Smooth muscle cell (in vitro differentiated cells): ENCODE measurements around the gene PRR36. TPM values are rescaled to one million over a fixed set of nuclear protein-coding genes. Genes with fewer than 3 reads are reported as not detected.

ENCODE experiments used
- polyA plus RNA-seq: library from polyadenylated mRNA; unstranded; fragments of >200 nt; fragmentation: Nextera tagmentation; extraction: Ambion mirVana; gene quantifications from 2 replicates; pipeline ENCODE4 v1.2.1, GENCODE V29; 2016
- total RNA-seq: library from RNA; depleted of rRNA; stranded (reverse); fragments of >200 nt; gene quantifications from 2 replicates; pipeline ENCODE4 v1.2.3, GENCODE V29; 2014

Gene PRR36
- total and polyA plus RNA-seq, 2 experiments from 2014 or later: 0.13 to 0.57 TPM

Other genes with a start within 250 kb of the PRR36 start
- 26.9 and 36.3 TPM in 2 replicates for gene XAB2, start 244.8 kb downstream of the PRR36 start, total RNA-seq
- gene XAB2, start 244.8 kb downstream of the PRR36 start, polyA plus RNA-seq: 26.9 and 34.2 TPM in 2 replicates
- 14.5 and 22.1 TPM in 2 replicates for gene PET100, start 244.6 kb downstream of the PRR36 start, total RNA-seq
- gene PET100, start 244.6 kb downstream of the PRR36 start, polyA plus RNA-seq: 354 and 386 TPM in 2 replicates
- gene PCP2, start 240.7 kb downstream of the PRR36 start, total RNA-seq: not detected in 2 replicates
- 0.35 and 0.56 TPM in 2 replicates for gene PCP2, start 240.7 kb downstream of the PRR36 start, polyA plus RNA-seq
- 11.6 and 17.8 TPM in 2 replicates for gene STXBP2, start 237.3 kb downstream of the PRR36 start, total RNA-seq
- 32.7 and 67.2 TPM in 2 replicates for gene STXBP2, start 237.3 kb downstream of the PRR36 start, polyA plus RNA-seq
- gene RETN, start 205.3 kb downstream of the PRR36 start, total RNA-seq: not detected in 2 replicates
- gene RETN, start 205.3 kb downstream of the PRR36 start, polyA plus RNA-seq: not detected in 2 replicates
- gene MCEMP1, start 197.3 kb downstream of the PRR36 start, total RNA-seq: not detected in 2 replicates
- not detected in 2 replicates for gene MCEMP1, start 197.3 kb downstream of the PRR36 start, polyA plus RNA-seq
- 61.4 and 61.8 TPM in 2 replicates for gene TRAPPC5, start 193.6 kb downstream of the PRR36 start, total RNA-seq
- 166 and 174 TPM in 2 replicates for gene TRAPPC5, start 193.6 kb downstream of the PRR36 start, polyA plus RNA-seq
- gene FCER2, start 172.3 kb downstream of the PRR36 start, total RNA-seq: not detected in 2 replicates
- gene FCER2, start 172.3 kb downstream of the PRR36 start, polyA plus RNA-seq: not detected in 2 replicates
- gene CLEC4G, start 142.3 kb downstream of the PRR36 start, total RNA-seq: not detected in 2 replicates
- gene CLEC4G, start 142.3 kb downstream of the PRR36 start, polyA plus RNA-seq: not detected in 2 replicates
- gene CD209, start 126.9 kb downstream of the PRR36 start, total RNA-seq: not detected in 2 replicates
- not detected in 2 replicates for gene CD209, start 126.9 kb downstream of the PRR36 start, polyA plus RNA-seq
- gene CLEC4M, start 111.1 kb downstream of the PRR36 start, total RNA-seq: not detected in 2 replicates
- gene CLEC4M, start 111.1 kb downstream of the PRR36 start, polyA plus RNA-seq: not detected in 2 replicates
- 8.8 and 10.9 TPM in 2 replicates for gene EVI5L, start 44.2 kb downstream of the PRR36 start, total RNA-seq
- 15.9 and 21.2 TPM in 2 replicates for gene EVI5L, start 44.2 kb downstream of the PRR36 start, polyA plus RNA-seq
- 7.6 and 7.8 TPM in 2 replicates for gene LRRC8E, start 14.1 kb upstream of the PRR36 start, total RNA-seq
- gene LRRC8E, start 14.1 kb upstream of the PRR36 start, polyA plus RNA-seq: 6.3 and 7.4 TPM in 2 replicates
- gene MAP2K7, start 29.5 kb upstream of the PRR36 start, total RNA-seq: 6.7 and 8.2 TPM in 2 replicates
- gene MAP2K7, start 29.5 kb upstream of the PRR36 start, polyA plus RNA-seq: 9.2 and 13.1 TPM in 2 replicates
- gene TGFBR3L, start 40.4 kb upstream of the PRR36 start, total RNA-seq: 18.7 and 20.7 TPM in 2 replicates
- gene TGFBR3L, start 40.4 kb upstream of the PRR36 start, polyA plus RNA-seq: 44.0 and 46.6 TPM in 2 replicates
- gene SNAPC2, start 45.9 kb upstream of the PRR36 start, total RNA-seq: 9.5 and 18.2 TPM in 2 replicates
- gene SNAPC2, start 45.9 kb upstream of the PRR36 start, polyA plus RNA-seq: 35.0 and 35.3 TPM in 2 replicates
- 4.8 and 6.0 TPM in 2 replicates for gene CTXN1, start 51.7 kb upstream of the PRR36 start, total RNA-seq
- 25.4 and 26.0 TPM in 2 replicates for gene CTXN1, start 51.7 kb upstream of the PRR36 start, polyA plus RNA-seq
- 25.1 and 27.1 TPM in 2 replicates for gene TIMM44, start 69.3 kb upstream of the PRR36 start, total RNA-seq
- 21.8 and 39.3 TPM in 2 replicates for gene TIMM44, start 69.3 kb upstream of the PRR36 start, polyA plus RNA-seq
- gene ELAVL1, start 131.3 kb upstream of the PRR36 start, total RNA-seq: 32.8 and 47.9 TPM in 2 replicates
- 90.7 and 91.6 TPM in 2 replicates for gene ELAVL1, start 131.3 kb upstream of the PRR36 start, polyA plus RNA-seq
- gene CCL25, start 178.4 kb upstream of the PRR36 start, total RNA-seq: not detected in 2 replicates
- 0.91 TPM in 1 of 2 replicates, not detected in the other for gene CCL25, start 178.4 kb upstream of the PRR36 start, polyA plus RNA-seq